Astrocyte of the hippocampus (primary cell): ENCODE results near the gene SLC7A6OS.

ENCODE experiments used
- DNase-seq: peaks from one replicate; pipeline ENCODE4 v3.0.0; 2011; ENCODE audit warnings: low read depth, low spot score

Gene SLC7A6OS

DNA sequence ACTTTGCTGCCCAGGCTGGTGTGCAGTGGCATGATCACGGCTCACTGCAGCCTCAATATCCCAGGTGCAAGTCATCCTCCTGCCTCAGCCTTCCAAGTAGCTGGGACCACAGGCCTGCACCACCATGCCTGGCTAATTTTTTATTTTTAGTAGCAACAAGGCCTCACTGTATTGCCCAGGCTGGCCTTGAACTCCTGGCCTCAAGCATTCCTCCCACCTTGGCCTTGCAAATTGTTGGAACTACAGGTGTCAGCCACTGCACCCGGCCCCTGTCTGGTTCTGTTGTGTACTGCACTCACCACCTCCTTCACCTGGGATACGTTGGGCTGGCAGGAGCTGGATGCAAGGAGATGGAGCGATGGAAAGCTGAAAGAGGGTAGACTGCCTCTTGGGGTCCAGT lies 57.0 kb downstream of the SLC7A6OS start:
- no peak for DNase-seq

GRCh38 chr16:68252383-68252782 lies 58.4 kb downstream of the SLC7A6OS start:
- DNase-seq = no peak

GRCh38 chr16:68251832-68252231 lies 58.9 kb downstream of the SLC7A6OS start:
- no peak for DNase-seq

- no peak for DNase-seq
Observed at GRCh38 chr16:68250951-68251350, 59.8 kb downstream of the SLC7A6OS start.

DNA sequence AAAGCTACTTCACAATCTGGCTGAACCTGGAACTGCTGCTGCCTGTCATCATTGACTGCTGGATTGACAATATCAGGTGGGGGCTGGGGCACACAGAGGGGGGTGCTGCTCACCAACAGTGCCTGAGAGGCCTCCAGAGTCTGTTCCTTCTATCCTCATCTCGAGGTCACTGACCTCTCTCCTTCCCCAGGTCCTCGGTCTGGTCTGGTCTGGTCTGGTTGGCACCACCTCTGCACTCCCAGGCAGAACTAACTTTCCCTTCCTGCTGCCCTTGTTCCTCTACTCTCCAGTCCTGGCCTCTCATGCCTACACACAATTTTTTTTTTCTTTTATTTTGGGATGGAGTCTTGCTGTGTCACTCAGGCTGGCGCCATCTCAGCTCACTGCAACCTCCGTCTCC lies 61.4 kb downstream of the SLC7A6OS start:
- DNase-seq = no peak
